GM10266 (cell line): ENCODE data around the gene ROR2.

Source experiments
- DNase-seq: peaks from one replicate; pipeline ENCODE4 v3.0.0; 2012; ENCODE audit errors: extremely low spot score
- TF ChIP-seq, protein P1 (sequence below): IDR thresholded peaks from 2 replicates; pipeline ENCODE4 v1.5.1; 2012; ENCODE audit warnings: mild to moderate bottlenecking, low read depth; ENCODE audit not compliant: control insufficient read depth, insufficient read depth; ENCODE audit errors: missing control alignments

The ROR2 gene

DNA sequence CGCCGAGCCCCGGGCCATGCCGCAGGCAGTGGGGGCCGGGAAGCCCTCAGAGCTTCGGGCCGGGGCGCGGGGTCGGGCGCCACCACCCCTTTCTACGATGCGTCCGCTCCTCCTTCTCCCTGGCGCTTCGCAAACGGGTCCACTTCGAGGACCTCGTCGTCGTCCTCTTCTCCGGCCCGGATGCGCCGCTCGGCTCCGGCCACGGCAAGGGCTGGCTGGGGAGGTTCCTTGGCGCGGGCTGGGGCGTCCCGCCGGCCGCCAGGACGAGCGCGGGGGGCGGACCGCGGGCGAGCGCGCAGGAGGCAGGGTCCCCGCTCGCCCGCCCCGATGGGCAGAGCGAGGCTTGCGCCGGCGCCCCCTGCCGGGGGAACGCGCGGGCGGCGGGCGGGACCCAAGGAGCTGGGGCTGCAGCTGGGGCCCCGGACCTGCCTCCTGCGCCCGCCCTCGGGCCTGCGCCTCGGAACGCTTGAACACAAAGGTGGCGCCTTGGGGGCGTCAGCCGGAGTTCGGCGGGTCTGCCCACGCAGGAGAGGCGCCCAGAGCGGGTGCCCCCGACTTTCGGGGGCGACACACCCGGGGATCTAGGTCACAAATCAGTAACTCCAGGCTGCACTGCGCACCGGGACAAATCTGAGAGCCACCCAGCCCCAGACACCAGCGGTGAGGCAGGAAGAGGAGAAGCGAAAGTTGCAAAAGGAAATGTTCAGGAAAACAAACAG lies at the start of gene ROR2:
TSS of gene ROR2 (minus strand) at position 283 of the 719 bp plus-strand sequence.
- TF ChIP-seq, protein P1, sequence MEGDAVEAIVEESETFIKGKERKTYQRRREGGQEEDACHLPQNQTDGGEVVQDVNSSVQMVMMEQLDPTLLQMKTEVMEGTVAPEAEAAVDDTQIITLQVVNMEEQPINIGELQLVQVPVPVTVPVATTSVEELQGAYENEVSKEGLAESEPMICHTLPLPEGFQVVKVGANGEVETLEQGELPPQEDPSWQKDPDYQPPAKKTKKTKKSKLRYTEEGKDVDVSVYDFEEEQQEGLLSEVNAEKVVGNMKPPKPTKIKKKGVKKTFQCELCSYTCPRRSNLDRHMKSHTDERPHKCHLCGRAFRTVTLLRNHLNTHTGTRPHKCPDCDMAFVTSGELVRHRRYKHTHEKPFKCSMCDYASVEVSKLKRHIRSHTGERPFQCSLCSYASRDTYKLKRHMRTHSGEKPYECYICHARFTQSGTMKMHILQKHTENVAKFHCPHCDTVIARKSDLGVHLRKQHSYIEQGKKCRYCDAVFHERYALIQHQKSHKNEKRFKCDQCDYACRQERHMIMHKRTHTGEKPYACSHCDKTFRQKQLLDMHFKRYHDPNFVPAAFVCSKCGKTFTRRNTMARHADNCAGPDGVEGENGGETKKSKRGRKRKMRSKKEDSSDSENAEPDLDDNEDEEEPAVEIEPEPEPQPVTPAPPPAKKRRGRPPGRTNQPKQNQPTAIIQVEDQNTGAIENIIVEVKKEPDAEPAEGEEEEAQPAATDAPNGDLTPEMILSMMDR = peak; percentile 62
- peak; percentile 81 for DNase-seq

DNA sequence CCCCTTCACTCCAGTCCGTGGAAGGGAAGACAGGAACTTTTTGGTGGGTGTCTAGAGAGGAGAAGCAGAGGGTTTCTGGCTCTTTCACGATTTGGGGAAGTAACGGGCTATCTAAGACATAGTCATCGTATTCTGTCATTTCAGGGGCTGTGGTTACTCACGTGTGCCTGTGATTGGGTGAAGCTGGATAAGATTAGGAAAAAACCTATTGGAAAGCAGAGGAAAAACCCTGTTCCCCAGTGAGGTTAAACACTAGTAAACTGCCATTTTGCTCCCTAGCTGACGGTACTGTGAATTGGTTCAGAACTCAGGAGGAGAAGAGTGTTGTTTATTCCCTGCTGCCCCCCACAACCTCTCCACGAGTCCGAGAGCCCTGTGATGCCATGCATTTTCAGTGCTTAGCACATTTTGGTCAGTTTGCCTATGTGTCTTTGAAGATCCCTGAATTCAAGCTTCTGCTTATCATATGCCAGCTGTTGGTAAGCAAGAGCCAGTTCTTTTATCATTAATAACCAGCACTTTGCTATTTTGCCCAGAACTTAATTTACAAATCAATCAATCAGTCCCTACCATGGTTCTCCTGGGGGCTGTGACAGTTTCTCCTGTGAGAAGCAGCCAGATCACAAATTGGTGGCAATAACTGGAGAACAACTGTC lies 45.1 kb upstream of the ROR2 start:
- TF ChIP-seq, protein P1 = no peak
- DNase-seq = no peak

GRCh38 chr9:91994422-91994821 lies 44.4 kb upstream of the ROR2 start:
- TF ChIP-seq, protein P1 = no peak
- DNase-seq = no peak

GRCh38 chr9:91992461-91993041 lies 42.5 kb upstream of the ROR2 start:
- DNase-seq = no peak
- TF ChIP-seq, protein P1 = no peak

- TF ChIP-seq, protein P1 = no peak
- DNase-seq = no peak
These were observed 41.8 kb upstream of the ROR2 start for GRCh38 chr9:91991721-91992341.

DNA sequence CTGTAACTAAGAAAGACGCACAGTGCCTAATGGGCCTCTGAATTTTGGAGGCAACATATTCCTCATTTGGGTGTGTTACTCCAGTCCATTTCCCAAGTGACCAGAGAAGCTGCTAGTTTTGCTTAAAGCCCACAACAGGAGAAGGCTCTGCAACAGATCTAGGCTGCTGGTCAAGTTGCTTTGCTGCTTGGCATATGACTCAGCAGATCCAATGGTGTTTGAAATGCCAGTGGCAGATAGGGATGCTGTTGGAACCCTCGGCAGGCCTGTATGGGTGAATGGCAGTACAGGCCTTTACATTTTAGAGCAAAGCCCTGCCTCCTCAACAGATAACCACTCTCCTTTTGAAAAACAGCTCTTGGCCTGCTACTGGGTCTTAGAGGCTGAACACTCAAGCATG lies 36.2 kb upstream of the ROR2 start:
- no peak for DNase-seq
- TF ChIP-seq, protein P1 = no peak

DNA sequence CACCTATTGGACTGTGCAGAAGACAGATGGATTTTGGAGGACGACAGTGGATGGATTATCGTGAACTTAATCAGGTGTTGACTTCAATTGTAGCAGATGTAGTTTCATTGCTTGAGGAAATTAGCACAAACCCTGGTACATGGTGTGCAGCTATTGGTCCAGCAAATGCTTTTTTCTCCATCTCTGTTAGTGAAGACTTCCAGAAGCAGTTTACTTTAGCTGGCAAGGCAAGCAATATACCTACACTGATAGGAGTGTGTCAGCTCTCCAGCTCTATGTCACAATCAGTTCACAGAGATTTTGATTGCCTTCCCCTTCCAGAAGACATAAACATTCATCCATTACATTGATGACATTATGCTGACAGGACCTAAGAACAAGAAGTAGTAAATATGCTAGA lies 35.7 kb upstream of the ROR2 start:
- TF ChIP-seq, protein P1 = no peak
- DNase-seq = no peak
